ENCODE data around the gene SCN10A.
A peak's percentile ranks its signal among the peaks of the same experiment; 100 is the strongest.

SCN10A gene

DNA sequence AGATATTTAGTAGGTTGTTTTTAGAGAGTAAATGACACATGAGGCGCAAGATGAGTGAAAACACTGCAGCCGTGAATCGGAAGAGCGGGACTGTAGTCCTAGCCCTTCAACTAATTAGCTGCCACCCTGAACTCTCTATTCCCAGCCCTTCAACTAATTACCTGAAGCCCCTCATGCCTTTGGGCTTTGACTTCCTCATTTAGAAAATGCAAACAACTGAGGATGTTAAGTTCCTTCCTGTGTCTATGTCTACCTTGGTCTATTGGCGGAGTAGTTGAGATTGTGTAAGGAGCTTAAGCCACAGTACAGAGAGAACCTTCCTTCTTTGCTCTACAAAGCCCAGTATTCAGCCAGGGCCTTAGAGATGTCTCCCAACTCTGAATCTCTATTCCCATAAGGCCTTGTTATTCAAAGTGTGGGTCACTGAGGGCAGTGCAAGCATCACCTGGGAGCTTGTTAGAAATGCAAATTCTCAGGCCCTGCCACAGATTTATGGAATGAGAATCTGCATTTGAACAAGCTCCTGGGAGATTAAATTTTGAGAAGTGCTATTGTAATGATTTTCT, 94.7 kb downstream of the SCN10A start:
- ChIA-PET POLR2A (no interaction called here), CTCF (interaction anchor here (0.8 to 1.7 kb wide), 3 partner anchors 10 to 16 kb away, joined by 3 to 4 read pairs (median 4); no protein-coding TSS in a partner anchor)
- TF ChIP-seq, protein P1, sequence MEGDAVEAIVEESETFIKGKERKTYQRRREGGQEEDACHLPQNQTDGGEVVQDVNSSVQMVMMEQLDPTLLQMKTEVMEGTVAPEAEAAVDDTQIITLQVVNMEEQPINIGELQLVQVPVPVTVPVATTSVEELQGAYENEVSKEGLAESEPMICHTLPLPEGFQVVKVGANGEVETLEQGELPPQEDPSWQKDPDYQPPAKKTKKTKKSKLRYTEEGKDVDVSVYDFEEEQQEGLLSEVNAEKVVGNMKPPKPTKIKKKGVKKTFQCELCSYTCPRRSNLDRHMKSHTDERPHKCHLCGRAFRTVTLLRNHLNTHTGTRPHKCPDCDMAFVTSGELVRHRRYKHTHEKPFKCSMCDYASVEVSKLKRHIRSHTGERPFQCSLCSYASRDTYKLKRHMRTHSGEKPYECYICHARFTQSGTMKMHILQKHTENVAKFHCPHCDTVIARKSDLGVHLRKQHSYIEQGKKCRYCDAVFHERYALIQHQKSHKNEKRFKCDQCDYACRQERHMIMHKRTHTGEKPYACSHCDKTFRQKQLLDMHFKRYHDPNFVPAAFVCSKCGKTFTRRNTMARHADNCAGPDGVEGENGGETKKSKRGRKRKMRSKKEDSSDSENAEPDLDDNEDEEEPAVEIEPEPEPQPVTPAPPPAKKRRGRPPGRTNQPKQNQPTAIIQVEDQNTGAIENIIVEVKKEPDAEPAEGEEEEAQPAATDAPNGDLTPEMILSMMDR (IDR thresholded peaks at IDR 0.05; ENCODE audit: control extremely low read depth, extremely low read depth, low read depth, missing control alignments) = no peak
- no peak for DNase-seq (ENCODE audit: extremely low spot score)

DNA sequence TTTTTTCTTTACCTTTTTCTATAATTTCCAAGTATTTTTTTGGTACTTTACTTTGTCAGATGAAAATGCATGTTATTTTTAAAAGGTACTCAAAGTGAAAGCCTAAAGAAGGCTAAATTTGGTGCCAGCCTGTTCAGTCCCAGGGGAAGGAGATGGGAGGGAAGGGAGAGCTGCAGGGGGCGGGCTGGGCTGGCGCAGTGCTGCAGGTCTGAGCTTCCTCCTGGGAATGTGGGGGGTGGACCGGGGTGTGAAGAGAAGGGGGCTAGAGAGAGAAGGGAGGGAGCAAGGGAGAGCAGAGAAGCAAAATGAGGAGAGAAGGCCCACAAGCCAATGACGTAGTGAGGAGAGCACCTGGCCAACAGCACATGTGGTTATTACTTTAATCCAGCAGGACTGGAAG, 95.6 kb downstream of the SCN10A start:
- CTCF ChIA-PET = no interaction called here
- no peak for DNase-seq (ENCODE audit: extremely low spot score)
- TF ChIP-seq, protein P1 (IDR thresholded peaks at IDR 0.05; ENCODE audit: control extremely low read depth, extremely low read depth, low read depth, missing control alignments) = no peak
- POLR2A ChIA-PET = no interaction called here

DNA sequence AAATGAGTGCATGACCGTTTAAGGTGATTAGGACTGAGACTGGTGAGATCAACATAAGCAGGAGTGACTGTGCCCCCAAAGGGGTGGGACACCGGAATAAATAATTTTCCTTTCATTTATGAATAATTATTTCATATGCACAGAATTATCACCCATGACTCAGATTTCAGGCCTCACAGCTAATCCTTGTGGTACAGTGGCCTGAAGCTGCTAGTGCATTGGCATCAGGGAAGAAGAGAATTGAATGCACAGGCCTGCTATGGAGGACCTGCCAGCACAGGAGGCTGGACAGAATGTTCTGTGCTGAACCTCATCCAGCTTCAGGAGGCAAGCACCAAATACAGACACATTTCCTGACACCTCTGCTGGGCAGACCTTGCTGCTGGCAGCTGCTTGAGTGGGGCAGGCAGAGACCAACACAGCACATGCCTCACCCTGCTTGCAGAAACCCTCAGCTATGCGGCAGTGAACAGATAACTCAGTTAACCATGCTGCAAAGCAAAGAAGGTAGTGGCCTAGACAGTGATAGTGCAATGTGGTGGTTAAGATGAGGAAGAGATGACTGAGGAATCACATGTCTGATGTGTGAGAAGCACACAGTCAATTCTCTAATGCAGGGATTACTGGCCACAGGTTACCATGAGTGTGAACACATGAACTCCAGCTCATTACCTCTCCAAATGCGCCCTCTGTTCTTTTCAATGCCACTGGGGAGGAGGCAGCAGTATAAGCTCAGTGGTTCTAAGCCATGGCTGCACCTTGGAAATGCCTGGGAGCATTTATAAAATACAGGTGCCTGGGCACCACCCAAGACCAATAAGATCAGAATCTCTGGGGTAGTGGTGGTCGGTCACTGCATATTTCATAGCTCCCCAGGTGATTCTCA, 98.4 kb downstream of the SCN10A start:
- ChIA-PET CTCF (interaction anchor here (1.2 kb wide), 1 partner anchor 16 kb away, joined by 4 read pairs; no protein-coding TSS in a partner anchor), POLR2A (no interaction called here)
- no peak for DNase-seq (ENCODE audit: extremely low spot score)
- TF ChIP-seq, protein P1 (IDR thresholded peaks at IDR 0.05; ENCODE audit: control extremely low read depth, extremely low read depth, low read depth, missing control alignments) = no peak

DNA sequence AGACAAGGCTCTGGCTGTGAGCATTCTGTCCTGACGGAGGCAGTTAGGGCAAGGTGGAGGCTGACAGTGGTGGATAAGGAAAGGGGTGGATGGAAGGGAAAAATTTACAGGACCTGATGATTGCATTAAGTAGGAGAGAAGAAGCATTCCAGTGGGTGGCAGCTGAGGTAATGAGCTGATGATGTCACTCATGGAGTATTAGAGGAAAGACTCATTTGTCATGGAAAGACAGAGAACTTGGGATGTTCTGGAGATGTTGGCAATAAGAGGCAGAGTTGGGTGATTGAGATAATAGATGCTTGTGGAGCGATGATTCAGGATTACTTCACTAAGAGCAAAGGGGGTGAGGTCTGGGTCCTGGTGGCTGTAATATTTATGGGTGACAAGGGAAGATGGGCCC, 102.9 kb downstream of the SCN10A start:
- TF ChIP-seq, protein P1 (IDR thresholded peaks at IDR 0.05; ENCODE audit: control extremely low read depth, extremely low read depth, low read depth, missing control alignments) = no peak
- no peak for DNase-seq (ENCODE audit: extremely low spot score)
- CTCF ChIA-PET = no interaction called here
- POLR2A ChIA-PET = no interaction called here

DNA sequence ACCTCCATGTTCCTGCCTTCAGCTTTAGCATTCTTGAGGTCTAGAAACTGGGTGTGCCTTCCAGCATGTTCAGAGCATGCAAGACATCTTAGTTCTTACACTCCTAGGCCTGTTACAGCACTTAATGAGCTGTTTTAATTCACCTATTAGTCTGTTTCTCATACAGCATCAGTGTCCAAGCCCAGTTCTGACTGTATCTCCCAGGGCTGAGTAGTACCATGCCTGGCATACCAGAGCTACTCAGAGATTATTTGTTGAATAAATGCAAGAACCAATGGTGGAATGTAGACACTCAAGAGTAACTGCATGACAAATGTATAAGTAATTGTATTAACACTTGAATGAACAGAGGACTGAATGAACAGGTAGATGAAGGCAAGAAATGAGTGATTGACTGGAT, 104.7 kb downstream of the SCN10A start:
- ChIA-PET CTCF (no interaction called here), POLR2A (no interaction called here)
- TF ChIP-seq, protein P1 (IDR thresholded peaks at IDR 0.05; ENCODE audit: control extremely low read depth, extremely low read depth, low read depth, missing control alignments) = no peak
- no peak for DNase-seq (ENCODE audit: extremely low spot score)

DNA sequence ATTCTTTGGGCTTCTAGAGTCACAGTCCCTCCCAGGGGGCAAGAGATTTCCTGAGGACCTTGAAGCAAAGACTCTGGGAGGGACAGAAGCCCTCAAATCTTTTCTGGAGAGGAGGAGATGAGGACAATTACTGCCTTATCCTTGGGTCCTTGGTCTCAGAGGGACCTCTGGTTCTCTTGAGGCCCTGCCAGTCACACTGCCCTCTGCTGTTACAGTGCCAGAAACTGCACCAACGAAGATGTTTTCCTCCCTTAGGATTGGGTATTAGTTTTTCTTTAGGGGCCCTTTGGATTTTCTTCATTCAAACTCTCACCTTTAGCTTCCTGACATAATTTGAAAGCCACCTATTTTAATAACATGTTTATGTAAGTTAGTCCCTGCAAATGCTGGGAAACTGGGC, 108.3 kb downstream of the SCN10A start:
- TF ChIP-seq, protein P1 (IDR thresholded peaks at IDR 0.05; ENCODE audit: control extremely low read depth, extremely low read depth, low read depth, missing control alignments) = peak; percentile 20
- ChIA-PET POLR2A (no interaction called here), CTCF (interaction anchor here (1.0 kb wide), 1 partner anchor 186 kb away, joined by 3 read pairs; no protein-coding TSS in a partner anchor)
- no peak for DNase-seq (ENCODE audit: extremely low spot score)

Measured in GM10248 (cell line).